ENCODE results near the gene PIP4P1. TPM values are rescaled to one million over a fixed set of nuclear protein-coding genes. Genes with fewer than 3 reads are reported as not detected.

Gene PIP4P1
- total RNA-seq, 2 experiments from 2014 or later, result 83.9 to 107 TPM

DNA sequence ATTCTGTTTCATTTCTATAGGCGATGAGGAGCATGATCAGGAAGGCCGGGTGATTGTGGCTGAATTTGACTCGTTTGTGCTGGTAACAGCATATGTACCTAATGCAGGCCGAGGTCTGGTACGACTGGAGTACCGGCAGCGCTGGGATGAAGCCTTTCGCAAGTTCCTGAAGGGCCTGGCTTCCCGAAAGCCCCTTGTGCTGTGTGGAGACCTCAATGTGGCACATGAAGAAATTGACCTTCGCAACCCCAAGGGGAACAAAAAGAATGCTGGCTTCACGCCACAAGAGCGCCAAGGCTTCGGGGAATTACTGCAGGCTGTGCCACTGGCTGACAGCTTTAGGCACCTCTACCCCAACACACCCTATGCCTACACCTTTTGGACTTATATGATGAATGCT, 4.3 kb downstream of the PIP4P1 start:
- H3K27me3 Mint-ChIP-seq, result no peaks in the 10 kb centered on the region
- POLR2A ChIA-PET, result interaction anchor here (3.2 to 3.8 kb wide), 2 partner anchors 13 to 226 kb away, joined by 22 to 33 read pairs; partner anchors contain the start of genes PNP and RNASE4
- H3K36me3 Mint-ChIP-seq (ENCODE audit: low read depth), result peaks cover 46% of the 10 kb centered on the region
- DNase-seq (no peak), ATAC-seq (ENCODE audit: poor library complexity) (no peak)
- peaks cover 47% of the 10 kb centered on the region for H3K36me3 ChIP-seq (ENCODE audit: insufficient read depth, low read length)
- no peak overlapping the region for H3K27ac Mint-ChIP-seq
- H3K9me3 ChIP-seq (ENCODE audit: control insufficient read depth in 1 of 2, insufficient read depth in 1 of 2, low read length in 2 of 2), result no peaks in the 10 kb centered on the region
- H3K9me3 Mint-ChIP-seq, result no peaks in the 10 kb centered on the region
- no peak for TF ChIP-seq CTCF (IDR thresholded peaks at IDR 0.05)
- no peaks in the 10 kb centered on the region for H3K27me3 ChIP-seq (ENCODE audit: control insufficient read depth in 1 of 2, insufficient read depth in 2 of 2, low read length in 2 of 2)
- H3K4me3 Mint-ChIP-seq, result peak overlapping the region; percentile 38
- H3K27ac ChIP-seq (ENCODE audit: low read depth in 1 of 2, low read length in 2 of 2), result no peak overlapping the region
- H3K4me1 Mint-ChIP-seq (ENCODE audit: low read depth), result peaks cover 25% of the 10 kb centered on the region
- no peak overlapping the region for H3K4me3 ChIP-seq (ENCODE audit: low read length)
- peaks cover 52% of the 10 kb centered on the region for H3K4me1 ChIP-seq (ENCODE audit: insufficient read depth, low read length)
- CTCF ChIA-PET, result interaction anchor here (1.8 kb wide), 1 partner anchor 113 kb away, joined by 4 read pairs; the partner anchor contains the start of gene PARP2
- intact Hi-C loops (cut with DNase I, micrococcal nuclease), result loop anchor here in 1 of 2 experiments (5.0 kb wide), 4 partner anchors 45 to 995 kb away; partner anchors contain the start of genes CCNB1IP1 and TEP1

DNA sequence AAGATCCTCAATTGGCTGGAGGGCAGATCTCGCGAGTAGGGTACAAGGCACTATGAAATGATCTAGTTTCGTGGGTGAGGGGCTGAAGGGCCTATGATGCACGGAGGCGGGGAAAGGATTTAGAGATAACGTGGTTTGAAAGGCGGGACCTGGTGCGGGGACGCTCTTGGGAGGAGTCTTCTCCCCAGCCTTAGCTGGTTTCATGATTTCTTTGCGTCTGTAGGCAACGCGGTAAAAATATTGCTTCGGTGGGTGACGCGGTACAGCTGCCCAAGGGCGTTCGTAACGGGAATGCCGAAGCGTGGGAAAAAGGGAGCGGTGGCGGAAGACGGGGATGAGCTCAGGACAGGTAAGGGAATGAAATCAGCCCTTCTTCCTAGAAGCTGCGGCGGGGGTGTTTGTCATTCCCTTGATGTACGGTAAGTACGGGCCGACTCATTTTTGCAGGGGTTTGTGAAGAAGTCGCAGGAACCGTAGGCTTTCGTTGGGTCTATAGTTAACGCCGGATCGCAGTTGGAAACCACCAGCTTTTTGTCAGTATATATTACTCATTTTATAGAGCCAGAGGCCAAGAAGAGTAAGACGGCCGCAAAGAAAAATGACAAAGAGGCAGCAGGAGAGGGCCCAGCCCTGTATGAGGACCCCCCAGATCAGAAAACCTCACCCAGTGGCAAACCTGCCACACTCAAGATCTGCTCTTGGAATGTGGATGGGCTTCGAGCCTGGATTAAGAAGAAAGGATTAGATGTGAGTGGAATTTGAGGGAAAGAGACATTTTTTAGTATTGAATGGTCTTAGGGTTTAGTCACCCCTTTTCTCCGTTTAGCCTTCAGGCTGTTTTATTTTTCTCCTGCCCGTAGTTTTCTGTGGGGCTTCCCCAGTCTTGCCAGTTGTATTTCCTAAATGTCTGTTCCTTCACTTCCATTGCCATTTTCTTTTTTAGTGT, 5.6 kb downstream of the PIP4P1 start:
- Histone ChIP-seq H3K27me3 (ENCODE audit: control insufficient read depth in 1 of 2, insufficient read depth in 2 of 2, low read length in 2 of 2) (no peaks in the 10 kb centered on the region), H3K27ac (ENCODE audit: low read depth in 1 of 2, low read length in 2 of 2) (peak overlapping the region; percentile 92 to 97), H3K36me3 (ENCODE audit: insufficient read depth, low read length) (peaks cover 60% of the 10 kb centered on the region), H3K4me3 (ENCODE audit: low read length) (peak overlapping the region; percentile 66), H3K4me1 (ENCODE audit: insufficient read depth, low read length) (peaks cover 46% of the 10 kb centered on the region), H3K9me3 (ENCODE audit: control insufficient read depth in 1 of 2, insufficient read depth in 1 of 2, low read length in 2 of 2) (no peaks in the 10 kb centered on the region)
- ChIA-PET POLR2A (interaction anchor here (0.7 to 3.8 kb wide), 27 partner anchors 8 to 227 kb away, joined by 3 to 33 read pairs (median 5); partner anchors contain the start of genes CCNB1IP1, PARP2, PNP and RNASE4), CTCF (interaction anchor here (0.6 to 1.8 kb wide), 6 partner anchors 14 to 157 kb away, joined by 3 to 7 read pairs (median 4); partner anchors contain the start of genes PARP2, PNP and TEP1)
- Mint-ChIP-seq H3K27me3 (no peaks in the 10 kb centered on the region), H3K9me3 (no peaks in the 10 kb centered on the region), H3K27ac (no peak overlapping the region), H3K36me3 (ENCODE audit: low read depth) (peaks cover 42% of the 10 kb centered on the region), H3K4me3 (no peak overlapping the region), H3K4me1 (ENCODE audit: low read depth) (peaks cover 15% of the 10 kb centered on the region)
- ATAC-seq (ENCODE audit: poor library complexity) (peak; percentile 73), DNase-seq (peak in 7 of 14 experiments; percentile 62 to 92 (median 83))
- intact Hi-C loops (cut with DNase I, micrococcal nuclease), result loop anchor here (1.0 to 5.0 kb wide), 10 partner anchors 13 to 997 kb away; partner anchors contain the start of genes CCNB1IP1 (in 2 of the 2), PNP (in 2 of the 2) and TEP1 (in 2 of the 2)
- TF ChIP-seq CTCF (IDR thresholded peaks at IDR 0.05), result no peak

All from CD4-positive, alpha-beta T cell (primary cell).